OCI-LY3 (cell line): ENCODE data around the gene SLC6A4.

Experiments
- H2AFZ ChIP-seq: fragments of 200-600, 300-600 bp; shearing (Covaris generic); 2 replicates; pipeline ENCODE4 v1.6.0; 2014; ENCODE audit warnings: antibody characterized with exemption, low read depth, low read length
- H3K27ac ChIP-seq: fragments of 200-600, 300-600 bp; sonication (generic); 2 replicates; pipeline ENCODE4 v1.5.1; 2014; ENCODE audit warnings: mild to moderate bottlenecking, low read length, moderate library complexity, mixed read lengths
- H3K27me3 ChIP-seq: fragments of 200-600, 300-600 bp; sonication (generic); 2 replicates; pipeline ENCODE4 v1.6.1; 2014; ENCODE audit warnings: low read depth, low read length, mixed read lengths
- H3K36me3 ChIP-seq: fragments of 200-600, 300-600 bp; sonication (generic); replicated peaks from 2 replicates; pipeline ENCODE3; 2014; ENCODE audit warnings: low read depth, low read length, mixed read lengths
- H3K4me1 ChIP-seq: fragments of 300-600, 200-600 bp; sonication (generic); 2 replicates; pipeline ENCODE4 v1.6.1; 2014; ENCODE audit warnings: low read length, mixed read lengths
- H3K4me2 ChIP-seq: fragments of 200-600, 300-600 bp; sonication (generic); 2 replicates; pipeline ENCODE4 v1.6.1; 2014; ENCODE audit warnings: low read length, mixed read lengths
- H3K4me3 ChIP-seq: fragments of 300-600, 200-600 bp; sonication (generic); 2 replicates; pipeline ENCODE4 v1.5.1; 2014; ENCODE audit warnings: antibody characterized with exemption, mild to moderate bottlenecking, low read length, moderate library complexity
- H3K79me2 ChIP-seq: fragments of 300-600, 200-600 bp; shearing (Covaris generic); 2 replicates; pipeline ENCODE4 v1.6.1; 2014; ENCODE audit warnings: mild to moderate bottlenecking, low read length, mixed read lengths
- H3K9ac ChIP-seq: fragments of 300-600, 200-600 bp; shearing (Covaris generic); 2 replicates; pipeline ENCODE4 v1.6.0; 2014; ENCODE audit warnings: mild to moderate bottlenecking, low read length, moderate library complexity
- H3K9me3 ChIP-seq: fragments of 200-600, 300-600 bp; shearing (Covaris generic); 2 replicates; pipeline ENCODE4 v1.6.1; 2014; ENCODE audit warnings: low read length, mixed read lengths; ENCODE audit not compliant: insufficient read depth
- H4K20me1 ChIP-seq: fragments of 200-600, 300-600 bp; sonication (generic); 2 replicates; pipeline ENCODE4 v1.6.1; 2016; ENCODE audit warnings: low read length, mixed read lengths; ENCODE audit not compliant: insufficient read depth
- EZH2phosphoT487 ChIP-seq: fragments of 200-600 bp; shearing (Covaris generic); IDR thresholded peaks from 2 replicates; pipeline ENCODE4 v1.6.1; 2018; ENCODE audit warnings: antibody characterized with exemption, mixed run types, low read depth
- TF ChIP-seq, protein P1 (sequence below): fragments of 200-600, 300-600 bp; sonication (generic); IDR thresholded peaks from 2 replicates; pipeline ENCODE4 v1.5.1; 2014; ENCODE audit warnings: antibody characterized with exemption, low read length, low read depth

The SLC6A4 gene

DNA sequence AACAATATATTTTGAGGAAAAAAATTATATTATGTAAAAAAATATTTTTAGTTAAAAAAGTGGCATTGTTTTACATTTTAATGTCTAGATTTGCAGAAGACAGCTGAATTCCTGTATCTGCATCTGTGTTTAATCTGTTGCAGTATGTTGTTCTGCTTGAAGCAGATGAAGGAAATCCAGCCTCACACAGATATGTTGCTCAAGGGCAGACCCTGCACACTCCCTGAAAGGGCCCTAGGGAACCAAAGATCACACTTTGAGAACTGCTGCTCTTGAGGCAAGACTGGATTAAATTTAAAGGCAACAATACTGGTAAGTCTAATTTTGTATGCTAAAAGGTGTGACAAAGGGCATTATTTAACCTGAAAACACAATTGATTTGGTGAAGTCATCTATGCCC is 16.4 kb upstream of the SLC6A4 start:
- peaks cover 44% of the 10 kb centered on the region for H3K36me3 ChIP-seq
- H3K27me3 ChIP-seq: no peaks in the 10 kb centered on the region
- H3K4me1 ChIP-seq: no peaks in the 10 kb centered on the region
- H3K27ac ChIP-seq: no peak overlapping the region
- no peaks in the 10 kb centered on the region for H3K79me2 ChIP-seq
- no peak overlapping the region for H3K4me3 ChIP-seq
- no peaks in the 10 kb centered on the region for H4K20me1 ChIP-seq
- H3K4me2 ChIP-seq: no peak overlapping the region
- TF ChIP-seq, protein P1, sequence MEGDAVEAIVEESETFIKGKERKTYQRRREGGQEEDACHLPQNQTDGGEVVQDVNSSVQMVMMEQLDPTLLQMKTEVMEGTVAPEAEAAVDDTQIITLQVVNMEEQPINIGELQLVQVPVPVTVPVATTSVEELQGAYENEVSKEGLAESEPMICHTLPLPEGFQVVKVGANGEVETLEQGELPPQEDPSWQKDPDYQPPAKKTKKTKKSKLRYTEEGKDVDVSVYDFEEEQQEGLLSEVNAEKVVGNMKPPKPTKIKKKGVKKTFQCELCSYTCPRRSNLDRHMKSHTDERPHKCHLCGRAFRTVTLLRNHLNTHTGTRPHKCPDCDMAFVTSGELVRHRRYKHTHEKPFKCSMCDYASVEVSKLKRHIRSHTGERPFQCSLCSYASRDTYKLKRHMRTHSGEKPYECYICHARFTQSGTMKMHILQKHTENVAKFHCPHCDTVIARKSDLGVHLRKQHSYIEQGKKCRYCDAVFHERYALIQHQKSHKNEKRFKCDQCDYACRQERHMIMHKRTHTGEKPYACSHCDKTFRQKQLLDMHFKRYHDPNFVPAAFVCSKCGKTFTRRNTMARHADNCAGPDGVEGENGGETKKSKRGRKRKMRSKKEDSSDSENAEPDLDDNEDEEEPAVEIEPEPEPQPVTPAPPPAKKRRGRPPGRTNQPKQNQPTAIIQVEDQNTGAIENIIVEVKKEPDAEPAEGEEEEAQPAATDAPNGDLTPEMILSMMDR: no peak
- TF ChIP-seq EZH2phosphoT487: no peak
- no peak overlapping the region for H2AFZ ChIP-seq
- H3K9me3 ChIP-seq: no peaks in the 10 kb centered on the region
- no peak overlapping the region for H3K9ac ChIP-seq

DNA sequence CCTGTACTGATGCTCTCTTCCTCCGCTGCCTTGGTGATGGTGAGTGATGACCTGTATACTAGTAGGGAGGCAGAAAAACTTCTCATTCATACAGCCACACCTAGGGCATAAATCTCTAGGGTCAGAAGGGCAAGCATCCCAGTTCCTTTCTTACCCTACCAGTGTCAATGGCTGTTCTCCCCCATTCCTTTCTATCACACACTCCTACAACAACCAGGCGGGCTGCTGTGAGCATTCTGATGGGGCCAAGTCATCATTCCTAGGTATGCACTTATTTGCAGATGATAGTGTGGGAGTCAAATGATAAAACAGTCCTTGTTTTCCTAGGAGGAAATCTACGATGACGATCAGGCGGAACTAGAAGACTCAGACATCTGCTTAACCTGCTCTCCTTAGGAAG is 14.0 kb upstream of the SLC6A4 start:
- H4K20me1 ChIP-seq: no peaks in the 10 kb centered on the region
- TF ChIP-seq, protein P1: no peak
- TF ChIP-seq EZH2phosphoT487: no peak
- H3K79me2 ChIP-seq: no peaks in the 10 kb centered on the region
- no peak overlapping the region for H3K4me2 ChIP-seq
- H3K9me3 ChIP-seq: no peaks in the 10 kb centered on the region
- H3K9ac ChIP-seq: no peak overlapping the region
- H3K27ac ChIP-seq: no peak overlapping the region
- peaks cover 40% of the 10 kb centered on the region for H3K36me3 ChIP-seq
- H2AFZ ChIP-seq: no peak overlapping the region
- H3K4me1 ChIP-seq: no peaks in the 10 kb centered on the region
- H3K4me3 ChIP-seq: no peak overlapping the region
- H3K27me3 ChIP-seq: no peaks in the 10 kb centered on the region

DNA sequence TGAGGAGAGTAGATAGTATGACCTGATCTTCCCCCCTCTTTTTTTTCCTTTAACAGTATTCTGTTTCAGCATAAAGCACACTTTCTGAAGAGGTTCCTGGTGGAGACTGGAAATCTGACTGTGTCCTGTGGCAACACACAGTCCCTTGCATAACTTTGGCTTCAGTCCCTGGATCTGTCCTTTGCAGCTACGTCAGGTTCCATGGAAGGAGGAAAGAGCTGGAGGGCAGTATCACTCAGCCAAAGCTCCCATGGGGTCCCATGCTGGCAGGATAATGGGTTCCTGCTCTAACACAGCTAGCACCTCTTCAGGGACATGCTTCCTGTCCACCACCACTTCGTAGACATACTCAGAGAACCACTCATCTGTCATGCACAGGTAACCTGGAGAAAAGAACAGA is 13.3 kb upstream of the SLC6A4 start:
- Histone ChIP-seq H3K4me2 (no peak overlapping the region), H3K27ac (no peak overlapping the region), H3K4me3 (no peak overlapping the region), H3K9ac (no peak overlapping the region), H3K27me3 (no peaks in the 10 kb centered on the region), H3K79me2 (no peaks in the 10 kb centered on the region), H3K9me3 (no peaks in the 10 kb centered on the region), H4K20me1 (no peaks in the 10 kb centered on the region), H3K4me1 (no peaks in the 10 kb centered on the region), H3K36me3 (peaks cover 40% of the 10 kb centered on the region), H2AFZ (no peak overlapping the region)
- TF ChIP-seq, protein P1: no peak
- TF ChIP-seq EZH2phosphoT487: no peak

GRCh38 chr17:30246460-30246859 is 11.0 kb upstream of the SLC6A4 start:
- Histone ChIP-seq H4K20me1 (no peaks in the 10 kb centered on the region), H2AFZ (no peak overlapping the region), H3K27ac (no peak overlapping the region), H3K4me3 (no peak overlapping the region), H3K27me3 (no peaks in the 10 kb centered on the region), H3K9me3 (no peaks in the 10 kb centered on the region), H3K4me2 (no peak overlapping the region), H3K9ac (no peak overlapping the region), H3K36me3 (peaks cover 30% of the 10 kb centered on the region), H3K79me2 (no peaks in the 10 kb centered on the region), H3K4me1 (no peaks in the 10 kb centered on the region)
- no peak for TF ChIP-seq EZH2phosphoT487
- TF ChIP-seq, protein P1: no peak
